Lower lobe of right lung (tissue), 2 donors: ENCODE measurements around the gene EIF2S3B. TPM values are rescaled to one million over a fixed set of nuclear protein-coding genes. Genes with fewer than 3 reads are reported as not detected.

Experiments used
- ATAC-seq, 2 donors: fragments of 200-7000 bp; cut with Tn5 transposase; one replicate each; pipeline ENCODE4 v1.9.1; 2020 to 2022; ENCODE audit warnings: mild to moderate bottlenecking in 2 of 2, moderate library complexity in 2 of 2
- DNase-seq: peaks from one replicate; pipeline ENCODE4 v3.0.0-alpha.2; 2020
- H3K27ac ChIP-seq: fragments of 200-600 bp; one replicate; pipeline ENCODE4 v1.8.0; 2022
- H3K27me3 ChIP-seq: fragments of 200-600 bp; one replicate; pipeline ENCODE4 v1.8.0; 2022; ENCODE audit warnings: low read depth
- H3K36me3 ChIP-seq: fragments of 200-600 bp; one replicate; pipeline ENCODE4 v1.8.0; 2022; ENCODE audit warnings: mild to moderate bottlenecking
- H3K4me1 ChIP-seq: fragments of 200-600 bp; one replicate; pipeline ENCODE4 v1.8.0; 2022
- H3K4me3 ChIP-seq: fragments of 200-600 bp; one replicate; pipeline ENCODE4 v1.8.0; 2022; ENCODE audit warnings: mild to moderate bottlenecking
- H3K9me3 ChIP-seq: fragments of 200-600 bp; one replicate; pipeline ENCODE4 v1.8.0; 2022
- CTCF ChIP-seq: fragments of 200-600 bp; IDR thresholded peaks from one replicate; pipeline ENCODE4 v1.8.0; 2022; ENCODE audit warnings: antibody characterized with exemption, mild to moderate bottlenecking
- intact Hi-C: fragments of 100-400 bp; cut with DNase I; formaldehyde crosslinking; loops from one replicate; pipeline ENCODE4 v1.11.0; 2022
- total RNA-seq: library from RNA; stranded (reverse); fragmentation: NEBNext Ultra II Directional; extraction: Animal tissue kit (Norgen Biotek cat#: 25700); gene quantifications from one replicate; pipeline ENCODE4 v1.2.1, GENCODE V29; 2021
- donor health status: DM: no; HTN: yes; CAD: no; lungs with severe emphysema.

Gene EIF2S3B
- total RNA-seq, 1 donor from 2014 or later, result 0.68 TPM

DNA sequence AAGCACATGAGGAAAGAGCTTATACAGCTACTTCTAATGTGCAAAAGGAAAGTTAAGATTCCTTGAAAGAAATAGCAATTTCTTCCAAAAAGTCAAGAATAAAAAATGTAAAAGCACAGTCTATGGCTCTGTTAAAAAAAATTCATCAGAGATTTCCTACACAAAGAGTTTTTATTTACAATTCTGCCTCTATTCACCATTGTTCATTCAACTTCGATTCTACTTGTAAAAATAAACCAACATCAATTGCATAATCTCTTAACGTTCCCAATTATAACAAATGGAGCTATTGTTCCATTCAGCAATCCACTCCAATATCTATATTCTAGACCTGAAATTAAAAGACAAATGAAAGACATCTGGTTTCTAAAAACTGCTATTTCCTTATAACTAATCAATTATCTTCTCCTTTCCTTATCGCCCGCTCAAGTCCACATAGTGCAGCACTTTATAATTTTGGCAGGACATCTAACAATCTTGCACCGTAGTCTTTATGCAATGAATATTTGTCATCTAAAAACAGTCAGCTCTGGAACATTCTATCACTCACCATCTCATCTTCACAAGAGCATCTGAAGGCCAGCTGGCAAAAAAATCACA is 6.2 kb downstream of the EIF2S3B start:
- Histone ChIP-seq H3K27ac (no peak overlapping the region), H3K27me3 (no peaks in the 10 kb centered on the region), H3K36me3 (no peaks in the 10 kb centered on the region), H3K4me1 (no peaks in the 10 kb centered on the region), H3K4me3 (no peak overlapping the region), H3K9me3 (no peaks in the 10 kb centered on the region)
- intact Hi-C loops, result no loop called here
- TF ChIP-seq CTCF, result no peak
- no peak for DNase-seq
- no peak for ATAC-seq

DNA sequence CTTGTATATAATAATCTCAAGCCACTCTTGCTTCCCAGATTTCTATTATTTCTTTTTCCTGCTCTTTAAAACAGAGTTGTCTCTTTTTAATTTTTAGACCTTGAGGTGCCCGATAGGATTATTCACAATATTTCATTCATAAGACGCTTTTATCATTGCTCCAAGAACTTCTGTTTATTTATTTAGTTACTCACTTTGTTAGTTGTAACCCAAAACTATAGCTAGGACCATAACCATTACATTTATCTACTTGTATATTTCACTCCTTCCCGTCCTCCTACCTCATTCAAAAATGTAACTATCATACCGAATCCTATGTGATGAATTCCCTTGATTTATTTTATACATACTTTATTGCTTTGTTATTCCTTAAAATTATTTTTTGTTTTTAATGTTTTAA is 7.1 kb downstream of the EIF2S3B start:
- no peak for TF ChIP-seq CTCF
- no peak overlapping the region for H3K4me3 ChIP-seq
- ATAC-seq (no peak), DNase-seq (no peak)
- H3K9me3 ChIP-seq, result no peaks in the 10 kb centered on the region
- no peaks in the 10 kb centered on the region for H3K27me3 ChIP-seq
- no peaks in the 10 kb centered on the region for H3K4me1 ChIP-seq
- intact Hi-C loops, result no loop called here
- no peaks in the 10 kb centered on the region for H3K36me3 ChIP-seq
- H3K27ac ChIP-seq, result no peak overlapping the region

DNA sequence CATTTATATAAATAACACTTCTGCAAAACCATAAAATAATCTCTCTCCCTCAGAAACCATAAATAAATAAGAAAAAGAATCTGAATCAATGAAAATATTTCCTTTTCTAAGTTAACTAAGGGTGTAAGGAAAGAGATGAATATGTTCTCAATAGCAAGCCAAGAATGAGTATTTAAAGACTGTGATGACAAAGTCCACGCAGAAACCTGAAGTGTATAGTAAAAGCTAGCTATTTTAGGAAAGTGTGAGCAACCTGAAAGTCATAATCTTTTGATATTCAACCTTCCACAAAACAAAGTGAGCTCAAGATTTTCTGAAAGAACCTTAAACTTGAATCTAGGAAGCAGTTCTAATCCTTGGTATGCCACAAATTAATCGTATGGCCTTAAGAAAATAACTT is 15.9 kb downstream of the EIF2S3B start:
- intact Hi-C loops, result no loop called here
- no peaks in the 10 kb centered on the region for H3K9me3 ChIP-seq
- no peaks in the 10 kb centered on the region for H3K4me1 ChIP-seq
- no peaks in the 10 kb centered on the region for H3K27me3 ChIP-seq
- TF ChIP-seq CTCF, result no peak
- H3K4me3 ChIP-seq, result no peak overlapping the region
- H3K27ac ChIP-seq, result no peak overlapping the region
- H3K36me3 ChIP-seq, result no peaks in the 10 kb centered on the region
- DNase-seq (no peak), ATAC-seq (no peak)

DNA sequence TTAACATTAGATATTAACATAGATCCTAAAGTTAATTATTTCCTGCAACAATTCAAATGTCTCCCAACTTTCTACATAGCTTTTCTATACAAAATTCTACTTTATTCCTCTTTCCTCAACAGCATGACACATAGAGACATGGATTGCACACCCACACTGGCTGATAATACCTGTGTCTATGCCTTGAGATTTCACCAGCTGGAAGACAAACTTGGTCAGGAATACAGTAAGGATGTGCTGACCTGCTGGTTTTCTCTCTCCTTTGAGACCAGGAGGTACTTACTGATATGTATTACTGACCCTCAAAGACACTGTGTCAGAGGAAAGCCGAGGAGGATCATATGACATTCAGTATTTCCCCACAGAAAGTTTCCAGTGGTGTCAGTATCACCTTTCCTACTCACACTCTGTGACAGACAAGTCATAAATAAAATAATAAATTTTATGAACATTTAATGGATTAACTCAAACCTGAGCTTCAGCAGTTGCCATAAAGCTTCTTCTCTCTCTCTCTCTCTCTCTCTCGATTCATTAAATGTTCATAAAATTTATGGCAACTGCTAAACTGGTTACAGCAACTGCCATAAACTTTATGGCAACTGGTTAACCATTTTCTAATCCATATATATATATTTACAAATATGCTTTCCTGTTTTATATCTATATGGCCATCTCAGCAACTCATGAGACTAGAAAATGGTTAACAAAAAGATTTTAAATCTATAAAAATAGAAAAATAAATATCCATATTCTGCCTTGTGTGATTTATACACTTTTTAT is 22.7 kb downstream of the EIF2S3B start:
- no peak for ATAC-seq
- Histone ChIP-seq H3K36me3 (no peaks in the 10 kb centered on the region), H3K9me3 (no peaks in the 10 kb centered on the region), H3K4me3 (no peak overlapping the region), H3K27me3 (no peaks in the 10 kb centered on the region), H3K4me1 (no peaks in the 10 kb centered on the region), H3K27ac (no peak overlapping the region)
- no peak for TF ChIP-seq CTCF
- no peak for DNase-seq
- intact Hi-C loops, result no loop called here

DNA sequence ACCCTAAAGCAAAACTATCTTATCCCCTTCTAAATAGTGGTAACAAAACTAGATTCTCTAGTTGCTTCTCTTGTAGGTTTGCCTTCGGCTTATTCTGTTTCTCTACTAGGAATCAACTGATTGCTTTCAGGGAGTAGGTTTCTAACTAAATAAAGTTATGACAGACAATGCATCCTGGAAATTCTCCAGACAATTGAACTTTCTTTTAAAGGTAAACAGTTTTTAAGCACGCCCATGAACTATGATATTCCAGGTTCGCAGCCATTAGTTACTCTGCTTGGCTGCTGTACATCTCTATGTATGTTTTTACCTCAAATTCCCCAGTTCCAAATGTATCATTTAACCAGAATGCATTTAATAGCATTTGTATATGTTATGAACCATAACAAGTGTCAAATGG is 23.9 kb downstream of the EIF2S3B start:
- H3K36me3 ChIP-seq, result no peaks in the 10 kb centered on the region
- no peaks in the 10 kb centered on the region for H3K27me3 ChIP-seq
- H3K9me3 ChIP-seq, result no peaks in the 10 kb centered on the region
- no peak for ATAC-seq
- H3K4me1 ChIP-seq, result no peaks in the 10 kb centered on the region
- no peak overlapping the region for H3K27ac ChIP-seq
- intact Hi-C loops, result no loop called here
- H3K4me3 ChIP-seq, result no peak overlapping the region
- TF ChIP-seq CTCF, result no peak
- no peak for DNase-seq
